A673 (cell line): ENCODE measurements around the gene GPS1.

ENCODE experiments used
- CTCF ChIP-seq: fragments of 300-800, 200-600 bp; sonication (generic); conservative IDR thresholded peaks from 2 replicates; pipeline ENCODE4 v1.5.1; 2017; ENCODE audit warnings: low read depth, mild to moderate bottlenecking, antibody characterized with exemption, low read length, moderate library complexity, mixed read lengths
- EZH2 ChIP-seq: fragments of 200-600 bp; sonication (generic); IDR thresholded peaks from 2 replicates; pipeline ENCODE4 v1.6.1; 2017; ENCODE audit warnings: borderline replicate concordance, low read depth, mild to moderate bottlenecking, mixed read lengths, antibody characterized with exemption, low read length; ENCODE audit not compliant: poor library complexity, severe bottlenecking

- TF ChIP-seq EZH2 = no peak
- TF ChIP-seq CTCF = no peak
Observed at GRCh38 chr17:82059272-82060000, 7.7 kb downstream of the GPS1 start.
